Measurements from ENCODE around the gene DDX1. TPM values are rescaled to one million over a fixed set of nuclear protein-coding genes. Genes with fewer than 3 reads are reported as not detected.
A peak's percentile ranks its signal among the peaks of the same experiment; 100 is the strongest.
"Not testable (repeated sequence)": the region's sequence is repeated elsewhere in the genome, so short reads cannot be mapped to it uniquely, and the experiment has no call there.

Gene DDX1
- total RNA-seq, 2 donors from 2014 or later = 94.5 to 122 TPM

- ATAC-seq (no peak), DNase-seq (no peak)
- intact Hi-C loops (cut with DNase I) = no loop called here
These were observed 18.8 kb downstream of the DDX1 start for GRCh38 chr2:15610430-15610952.

- ATAC-seq; intact Hi-C loops (cut with DNase I); DNase-seq: not testable (repeated sequence)
These were observed 20.4 kb downstream of the DDX1 start for GRCh38 chr2:15612101-15612500.

- ATAC-seq (no peak), DNase-seq (no peak)
- intact Hi-C loops (cut with DNase I) = no loop called here
These were observed 22.2 kb downstream of the DDX1 start for GRCh38 chr2:15613736-15614429.

- peak in 1 of 2 donors; percentile 26 for ATAC-seq
These were observed 23.1 kb downstream of the DDX1 start for GRCh38 chr2:15614545-15615300.

GRCh38 chr2:15615301-15615920, 23.7 kb downstream of the DDX1 start:
- intact Hi-C loops (cut with DNase I) = no loop called here
- DNase-seq = no peak
- ATAC-seq = peak in 1 of 2 donors; percentile 17

More at GRCh38 chr2:15614545-15615300, 23.1 kb downstream of the DDX1 start:
- intact Hi-C loops (cut with DNase I) = no loop called here
- DNase-seq = no peak

GRCh38 chr2:15616429-15616828, 24.8 kb downstream of the DDX1 start:
- intact Hi-C loops (cut with DNase I) = no loop called here
- ATAC-seq = no peak
- DNase-seq = no peak

- intact Hi-C loops (cut with DNase I) = no loop called here
- ATAC-seq = no peak
- DNase-seq = no peak
These were observed 25.4 kb downstream of the DDX1 start for GRCh38 chr2:15616850-15617777.

- intact Hi-C loops (cut with DNase I) = no loop called here
- ATAC-seq (no peak), DNase-seq (no peak)
These were observed 26.2 kb downstream of the DDX1 start for GRCh38 chr2:15617778-15618448.

- peak in 1 of 2 donors; percentile 27 for ATAC-seq
- DNase-seq = no peak
- intact Hi-C loops (cut with DNase I) = no loop called here
These were observed 26.8 kb downstream of the DDX1 start for GRCh38 chr2:15618449-15618855.

- ATAC-seq (peak in 1 of 2 donors; percentile 34), DNase-seq (no peak)
- intact Hi-C loops (cut with DNase I) = no loop called here
These were observed 27.4 kb downstream of the DDX1 start for GRCh38 chr2:15619076-15619475.

GRCh38 chr2:15619510-15619909, 27.8 kb downstream of the DDX1 start:
- intact Hi-C loops (cut with DNase I) = no loop called here
- DNase-seq (no peak), ATAC-seq (no peak)

GRCh38 chr2:15619938-15620337, 28.3 kb downstream of the DDX1 start:
- ATAC-seq (no peak), DNase-seq (no peak)
- intact Hi-C loops (cut with DNase I) = no loop called here

GRCh38 chr2:15620340-15620739, 28.7 kb downstream of the DDX1 start:
- ATAC-seq (no peak), DNase-seq (no peak)
- intact Hi-C loops (cut with DNase I) = no loop called here

GRCh38 chr2:15620857-15621471, 29.3 kb downstream of the DDX1 start:
- intact Hi-C loops (cut with DNase I) = no loop called here
- no peak for ATAC-seq
- no peak for DNase-seq

- ATAC-seq; intact Hi-C loops (cut with DNase I); DNase-seq: not testable (repeated sequence)
These were observed 29.8 kb downstream of the DDX1 start for GRCh38 chr2:15621472-15621870.

GRCh38 chr2:15622214-15622613, 30.5 kb downstream of the DDX1 start:
- intact Hi-C loops (cut with DNase I) = no loop called here
- ATAC-seq (no peak), DNase-seq (no peak)

GRCh38 chr2:15622614-15623480, 31.2 kb downstream of the DDX1 start:
- intact Hi-C loops (cut with DNase I) = no loop called here
- ATAC-seq (no peak), DNase-seq (no peak)
